ENCODE results near the gene ZNF784. TPM values are rescaled to one million over a fixed set of nuclear protein-coding genes. Genes with fewer than 3 reads are reported as not detected.
A peak's percentile ranks its signal among the peaks of the same experiment; 100 is the strongest.

Gene ZNF784
- total and polyA plus RNA-seq, 2 donors (not counting 3 experiments of a cell fraction or from before 2014, with no cell fraction given), result 4.9 TPM

DNA sequence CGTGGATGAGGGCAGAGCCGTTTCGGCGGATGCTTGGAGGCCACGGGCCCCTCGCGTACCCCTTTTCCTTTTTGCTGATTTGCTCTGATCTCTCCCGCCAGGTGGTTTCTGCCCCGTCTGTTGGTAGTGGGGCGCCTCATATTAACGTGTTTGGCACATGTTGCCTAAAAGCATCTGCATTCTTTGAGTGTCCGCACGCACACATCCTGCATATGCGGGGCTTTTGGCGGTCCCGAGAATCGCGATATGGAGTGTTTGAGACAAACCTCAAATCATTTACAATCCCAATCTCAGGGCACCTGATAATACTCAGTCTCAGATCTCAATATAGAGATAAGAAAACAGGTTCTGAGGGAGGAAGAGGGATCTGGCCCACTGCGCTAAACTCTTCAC is 31.3 kb upstream of the ZNF784 start:
- ChIA-PET CTCF (interaction anchor here (1.0 kb wide), 1 partner anchor 16 kb away, joined by 8 read pairs; no protein-coding TSS in a partner anchor), POLR2A (no interaction called here)
- Histone ChIP-seq H3K4me1 (ENCODE audit: control insufficient read depth, extremely low read depth, insufficient read depth, low read length) (peaks cover 25% of the 10 kb centered on the region), H3K9me1 (replicated peaks; ENCODE audit: control insufficient read depth, extremely low read depth, insufficient read depth, low read length) (no peaks in the 10 kb centered on the region), H3K36me3 (ENCODE audit: control insufficient read depth in 2 of 2, extremely low read depth in 1 of 2, insufficient read depth in 2 of 2, low read length in 2 of 2) (peaks cover 0 to 15% of the 10 kb centered on the region in 2 experiments), H3K9me3 (replicated peaks; ENCODE audit: control insufficient read depth, insufficient read depth, low read length) (no peaks in the 10 kb centered on the region), H2AFZ (ENCODE audit: low read depth, low read length) (no peak overlapping the region), H3K9ac (replicated peaks; ENCODE audit: extremely low read depth, insufficient read depth, low read length) (peak overlapping the region; percentile 97), H3K4me3 (replicated peaks in 1 of 3; ENCODE audit: insufficient read depth in 1 of 3, low read depth in 1 of 3, low read length in 3 of 3) (peak overlapping the region; percentile 78 to 98 (median 94)), H4K20me1 (replicated peaks; ENCODE audit: control insufficient read depth, extremely low read depth, insufficient read depth, low read length) (peaks cover 12% of the 10 kb centered on the region), H3K4me2 (ENCODE audit: insufficient read depth, low read length) (peak overlapping the region; percentile 96), H3K27ac (ENCODE audit: insufficient read depth, low read depth, low read length) (peak overlapping the region; percentile 90), H3K27me3 (ENCODE audit: control insufficient read depth in 2 of 2, insufficient read depth in 2 of 2, low read length in 2 of 2) (no peaks in the 10 kb centered on the region), H3K79me2 (ENCODE audit: control insufficient read depth, insufficient read depth, low read length) (peaks cover 56% of the 10 kb centered on the region)
- FAIRE-seq (peak; percentile 33), DNase-seq (ENCODE audit: low read depth, low spot score) (no peak)
- dilution Hi-C loops (cut with MboI; ENCODE audit: extremely low pct_ligation_motif_present, low sequenced_read_pairs) (no loop called here), intact Hi-C loops (cut with micrococcal nuclease) (loop anchor here (10.0 kb wide), 3 partner anchors 321 to 1191 kb away; partner anchors contain the start of genes KMT5C, LENG9 and ZNF787)
- TF ChIP-seq MYC (IDR thresholded peaks at IDR 0.05; ENCODE audit: low read depth, low read length) (no peak), FOS (IDR thresholded peaks at IDR 0.05; ENCODE audit: borderline replicate concordance, insufficient read depth, low read length) (no peak)
- BruUV-seq (replicated peaks), result TSS peak; percentile 41

- peaks cover 25% of the 10 kb centered on the region for H3K4me1 ChIP-seq (ENCODE audit: control insufficient read depth, extremely low read depth, insufficient read depth, low read length)
- H3K9me1 ChIP-seq (replicated peaks; ENCODE audit: control insufficient read depth, extremely low read depth, insufficient read depth, low read length), result no peaks in the 10 kb centered on the region
- FAIRE-seq (peak; percentile 72), DNase-seq (ENCODE audit: low read depth, low spot score) (peak; percentile 76)
- intact Hi-C loops (cut with micrococcal nuclease), result loop anchor here (1.0 to 10.0 kb wide), 5 partner anchors 20 to 1190 kb away; partner anchors contain the start of genes EPN1, KMT5C, LENG9 and ZNF524
- dilution Hi-C loops (cut with MboI; ENCODE audit: extremely low pct_ligation_motif_present, low sequenced_read_pairs), result no loop called here
- H3K4me3 ChIP-seq (replicated peaks in 1 of 3; ENCODE audit: insufficient read depth in 1 of 3, low read depth in 1 of 3, low read length in 3 of 3), result peak within 1 kb of the TSS; percentile 86 to 98 (median 94)
- H4K20me1 ChIP-seq (replicated peaks; ENCODE audit: control insufficient read depth, extremely low read depth, insufficient read depth, low read length), result peaks cover 12% of the 10 kb centered on the region
- peak within 1 kb of the TSS; percentile 99 for H3K27ac ChIP-seq (ENCODE audit: insufficient read depth, low read depth, low read length)
- ChIA-PET POLR2A (interaction anchor here (0.6 to 1.2 kb wide), 6 partner anchors 11 to 572 kb away, joined by 3 to 7 read pairs (median 4); partner anchors contain the start of gene FIZ1), CTCF (interaction anchor here (0.6 to 1.5 kb wide), 16 partner anchors 11 to 188 kb away, joined by 3 to 28 read pairs (median 4); partner anchors contain the start of genes FIZ1 and ZNF524)
- no peak for TF ChIP-seq JUN (IDR thresholded peaks at IDR 0.05; ENCODE audit: borderline replicate concordance, insufficient read depth, insufficient read length, low read depth)
- TF ChIP-seq, protein P1, sequence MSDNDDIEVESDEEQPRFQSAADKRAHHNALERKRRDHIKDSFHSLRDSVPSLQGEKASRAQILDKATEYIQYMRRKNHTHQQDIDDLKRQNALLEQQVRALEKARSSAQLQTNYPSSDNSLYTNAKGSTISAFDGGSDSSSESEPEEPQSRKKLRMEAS (IDR thresholded peaks at IDR 0.05; ENCODE audit: insufficient read depth, insufficient read length), result peak; percentile 63
- no peak for TF ChIP-seq FOS (IDR thresholded peaks at IDR 0.05; ENCODE audit: borderline replicate concordance, insufficient read depth, low read length)
- TF ChIP-seq POLR2AphosphoS5 (IDR thresholded peaks at IDR 0.05; ENCODE audit: insufficient read depth, low read depth, low read length), result peak; percentile 92
- TF ChIP-seq MYC (IDR thresholded peaks at IDR 0.05; ENCODE audit: low read depth, low read length), result no peak
- no peak for TF ChIP-seq CTCF (IDR thresholded peaks at IDR 0.05; ENCODE audit: extremely low read depth in 1 of 2, insufficient read depth in 1 of 2, low read depth in 1 of 2, low read length in 2 of 2)
- TF ChIP-seq EZH2 (IDR thresholded peaks at IDR 0.05; ENCODE audit: borderline replicate concordance, low read depth, low read length, severe bottlenecking), result no peak
- TF ChIP-seq GATA2 (IDR thresholded peaks at IDR 0.05; ENCODE audit: insufficient read depth, insufficient read length, low read depth, low read length), result no peak
- TF ChIP-seq POLR2A (IDR thresholded peaks at IDR 0.05; ENCODE audit: low read depth, low read length), result peak; percentile 91
- H3K36me3 ChIP-seq (ENCODE audit: control insufficient read depth in 2 of 2, extremely low read depth in 1 of 2, insufficient read depth in 2 of 2, low read length in 2 of 2), result peaks cover 0 to 10% of the 10 kb centered on the region in 2 experiments
- peak within 1 kb of the TSS; percentile 100 for H3K9ac ChIP-seq (replicated peaks; ENCODE audit: extremely low read depth, insufficient read depth, low read length)
- peaks cover 50% of the 10 kb centered on the region for H3K79me2 ChIP-seq (ENCODE audit: control insufficient read depth, insufficient read depth, low read length)
- H3K4me2 ChIP-seq (ENCODE audit: insufficient read depth, low read length), result peak within 1 kb of the TSS; percentile 96
- H2AFZ ChIP-seq (ENCODE audit: low read depth, low read length), result peak within 1 kb of the TSS; percentile 95
- BruUV-seq (replicated peaks), result no TSS peak
- no peaks in the 10 kb centered on the region for H3K9me3 ChIP-seq (replicated peaks; ENCODE audit: control insufficient read depth, insufficient read depth, low read length)
- H3K27me3 ChIP-seq (ENCODE audit: control insufficient read depth in 2 of 2, insufficient read depth in 2 of 2, low read length in 2 of 2), result no peaks in the 10 kb centered on the region
Measured at GRCh38 chr19:55654868-55655647, 30.7 kb upstream of the ZNF784 start, which contains the start of gene U2AF2. U2AF2 (plus strand) TSS chr19:55655035; CDS start chr19:55655105, 70 bp downstream.

Data from endothelial cell of umbilical vein (primary cell).